CD4-positive, alpha-beta T cell treated with Interleukin-12 subunit alpha and Interleukin-12 subunit beta, for 1 hour (primary cell): ENCODE measurements around the gene ALOX15.
A peak's percentile ranks its signal among the peaks of the same experiment; 100 is the strongest.
"Not testable (repeated sequence)": the region's sequence is repeated elsewhere in the genome, so short reads cannot be mapped to it uniquely, and the experiment has no call there.

ENCODE experiments used
- DNase-seq: peaks from one replicate; pipeline ENCODE4 v3.0.0-alpha.2; 2020

ALOX15 gene

GRCh38 chr17:4590981-4591453 lies 50.5 kb downstream of the ALOX15 start:
- no peak for DNase-seq

GRCh38 chr17:4590042-4590441 lies 51.4 kb downstream of the ALOX15 start:
- not testable (repeated sequence) for DNase-seq

GRCh38 chr17:4588898-4589625 lies 52.4 kb downstream of the ALOX15 start:
- no peak for DNase-seq

GRCh38 chr17:4588391-4588790 lies 53.1 kb downstream of the ALOX15 start:
- DNase-seq = no peak

- no peak for DNase-seq
Observed at GRCh38 chr17:4587803-4588202, 53.7 kb downstream of the ALOX15 start.

GRCh38 chr17:4587195-4587594 lies 54.3 kb downstream of the ALOX15 start:
- no peak for DNase-seq

- DNase-seq = no peak
Observed at GRCh38 chr17:4586043-4586442, 55.4 kb downstream of the ALOX15 start.

- DNase-seq = no peak
Observed at GRCh38 chr17:4585638-4585994, 55.9 kb downstream of the ALOX15 start.

- no peak for DNase-seq
Observed at GRCh38 chr17:4584917-4585637, 56.4 kb downstream of the ALOX15 start.

GRCh38 chr17:4584101-4584916 lies 57.2 kb downstream of the ALOX15 start, which contains the start of gene SMTNL2:
SMTNL2 (plus strand) TSS chr17:4584529; CDS start chr17:4584606, 77 bp downstream.
- peak; percentile 8 for DNase-seq

GRCh38 chr17:4583782-4584100 lies 57.7 kb downstream of the ALOX15 start:
- peak; percentile 7 for DNase-seq

GRCh38 chr17:4583206-4583605 lies 58.3 kb downstream of the ALOX15 start:
- no peak for DNase-seq

GRCh38 chr17:4582691-4583090 lies 58.8 kb downstream of the ALOX15 start:
- DNase-seq = no peak

GRCh38 chr17:4582101-4582501 lies 59.4 kb downstream of the ALOX15 start:
- DNase-seq = no peak
